Fibroblast of pulmonary artery (primary cell): ENCODE measurements around the gene UAP1.

Source experiments
- DNase-seq: peaks from one replicate; pipeline ENCODE4 v3.0.0-alpha.2; 2010; ENCODE audit warnings: low read depth
- H3K4me3 ChIP-seq: replicated peaks from 2 replicates; pipeline ENCODE4 v1.5.1; 2011; ENCODE audit warnings: low read depth, mild to moderate bottlenecking, control low read depth, low read length, moderate library complexity
- CTCF ChIP-seq: IDR thresholded peaks from 2 replicates; pipeline ENCODE4 v1.5.1; 2011; ENCODE audit warnings: mild to moderate bottlenecking, control low read depth, low read length, inconsistent platforms; ENCODE audit errors: missing control alignments

The UAP1 gene

DNA sequence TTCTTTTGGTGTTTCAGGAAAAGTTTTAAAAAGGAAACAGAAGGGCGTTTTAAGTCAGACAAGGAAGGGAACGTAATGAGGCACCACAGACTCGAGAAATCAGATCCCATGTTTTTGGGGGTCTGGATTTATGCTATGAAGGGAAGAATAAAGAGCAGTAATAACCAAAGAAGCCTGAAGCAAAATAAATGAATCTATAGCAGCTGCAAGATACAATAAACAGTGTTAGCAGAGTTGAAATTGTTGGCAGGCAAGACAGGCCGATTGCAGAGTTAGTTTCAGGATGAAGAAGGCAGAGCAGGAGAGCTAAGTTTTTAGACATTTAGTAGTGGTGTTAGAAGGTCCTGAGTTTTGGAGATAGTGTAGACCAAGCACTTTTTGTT is 71.2 kb downstream of the UAP1 start:
- peak; percentile 45 for DNase-seq
- no peak for TF ChIP-seq CTCF
- peak overlapping the region; percentile 85 for H3K4me3 ChIP-seq

GRCh38 chr1:162633081-162633762 is 71.7 kb downstream of the UAP1 start:
- peak overlapping the region; percentile 85 for H3K4me3 ChIP-seq
- peak; percentile 43 for TF ChIP-seq CTCF

DNA sequence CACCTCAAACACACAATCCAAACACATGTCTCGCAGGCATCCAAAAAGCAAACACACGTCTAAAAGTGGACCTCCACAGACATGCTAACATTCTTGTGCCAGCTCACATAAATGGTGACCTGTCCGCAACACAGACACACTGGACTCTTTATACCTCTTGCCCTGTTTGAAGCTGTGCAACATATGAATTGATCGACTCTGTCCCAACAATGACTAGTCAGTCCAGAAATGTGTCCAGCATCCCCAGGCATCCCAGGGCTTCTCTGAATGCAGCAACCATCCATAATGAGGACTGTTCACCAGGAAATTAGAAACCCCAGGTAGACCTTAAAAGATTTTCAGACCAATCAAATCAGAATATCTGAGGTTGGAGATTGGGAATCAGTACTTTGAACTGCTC is 73.9 kb downstream of the UAP1 start:
- no peak for DNase-seq
- TF ChIP-seq CTCF, result no peak
- peak overlapping the region; percentile 85 for H3K4me3 ChIP-seq

More at GRCh38 chr1:162633081-162633762, 71.7 kb downstream of the UAP1 start:
- peak; percentile 63 for DNase-seq

GRCh38 chr1:162639718-162640117 is 78.2 kb downstream of the UAP1 start:
- no peak for TF ChIP-seq CTCF

GRCh38 chr1:162641114-162641513 is 79.6 kb downstream of the UAP1 start:
- DNase-seq, result no peak
- H3K4me3 ChIP-seq, result no peak overlapping the region
- no peak for TF ChIP-seq CTCF

More at GRCh38 chr1:162639718-162640117, 78.2 kb downstream of the UAP1 start:
- H3K4me3 ChIP-seq, result no peak overlapping the region
- no peak for DNase-seq

- no peak for DNase-seq
- no peak for TF ChIP-seq CTCF
Observed at GRCh38 chr1:162644986-162645314, 83.4 kb downstream of the UAP1 start.

DNA sequence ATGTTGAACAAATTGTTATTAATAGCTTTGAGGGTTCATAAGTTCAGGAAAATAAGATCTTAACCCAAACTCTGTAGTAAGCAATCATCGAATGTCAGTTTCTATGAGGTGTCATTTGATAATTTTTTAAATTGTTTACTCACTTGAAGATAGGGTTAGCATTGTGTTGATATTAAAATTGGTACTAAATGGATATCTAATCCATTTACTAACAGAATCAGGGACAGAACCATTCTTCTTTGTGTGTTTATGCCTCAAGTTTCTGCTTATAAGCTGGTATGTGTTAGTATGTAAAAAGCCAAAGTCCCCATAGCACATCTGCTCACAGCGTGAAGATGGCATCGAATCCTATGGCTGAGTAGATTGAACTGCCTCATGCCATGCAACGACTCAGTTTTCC is 84.1 kb downstream of the UAP1 start:
- TF ChIP-seq CTCF, result no peak
- DNase-seq, result no peak
- H3K4me3 ChIP-seq, result no peak overlapping the region

More at GRCh38 chr1:162644986-162645314, 83.4 kb downstream of the UAP1 start:
- H3K4me3 ChIP-seq, result no peak overlapping the region
